HepG2 (cell line): Measurements from ENCODE around the gene PYGB. TPM values are rescaled to one million over a fixed set of nuclear protein-coding genes. Genes with fewer than 3 reads are reported as not detected.

Experiments used
- ATF2 ChIP-seq: sonication (generic); formaldehyde crosslinking; IDR thresholded peaks from 2 replicates; pipeline ENCODE4 v1.4.0; 2020; ENCODE audit warnings: missing genetic modification reagents
- KDM2A ChIP-seq: sonication (generic); formaldehyde crosslinking; IDR thresholded peaks from 2 replicates; pipeline ENCODE4 v1.4.0; 2020; ENCODE audit warnings: low read depth, missing genetic modification reagents, borderline replicate concordance
- KLF16 ChIP-seq, 2 experiments: sonication (generic) in 1 of 2; formaldehyde crosslinking in 1 of 2; IDR thresholded peaks; 2 replicates each; pipeline versions ENCODE4 v1.6.1 to v1.8.0; 2016 to 2023; ENCODE audit warnings: missing genetic modification reagents in 2 of 2, missing compliant biosample characterization in 1 of 2
- NFE2 ChIP-seq: sonication (generic); formaldehyde crosslinking; IDR thresholded peaks from 2 replicates; pipeline ENCODE4 v1.4.0; 2020; ENCODE audit warnings: missing genetic modification reagents
- ZBTB33 ChIP-seq: sonication (generic); formaldehyde crosslinking; IDR thresholded peaks from 2 replicates; pipeline ENCODE4 v1.4.0; 2020; ENCODE audit warnings: missing genetic modification reagents
- ZHX2 ChIP-seq, 2 experiments: sonication (generic) in 1 of 2; formaldehyde crosslinking in 1 of 2; IDR thresholded peaks; 2 replicates each; pipeline versions ENCODE4 v1.6.1 to v1.9.0; 2014 to 2022; ENCODE audit warnings: antibody characterized with exemption in 1 of 2, borderline replicate concordance in 1 of 2, inconsistent platforms in 1 of 2, low read depth in 1 of 2, missing genetic modification reagents in 1 of 2
- ZNF318 ChIP-seq: sonication (generic); formaldehyde crosslinking; IDR thresholded peaks from 2 replicates; pipeline ENCODE4 v1.4.0; 2020; ENCODE audit warnings: mild to moderate bottlenecking, missing genetic modification reagents
- ZNF597 ChIP-seq: sonication (generic); formaldehyde crosslinking; IDR thresholded peaks from 2 replicates; pipeline ENCODE4 v1.5.0; 2020; ENCODE audit warnings: missing genetic modification reagents
- polyA plus RNA-seq, 8 experiments: library from polyadenylated mRNA; depleted of rRNA in 3 of 8; stranded (reverse) in 7 of 8; unstranded in 1 of 8; fragments of >200 nt; fragmentation: Illumina TruSeq in 4 of 8; extraction: Trizol in 4 of 8; gene quantifications; 2 replicates each; pipeline versions ENCODE4 v1.2.1 to v1.2.3, GENCODE V29; 2011 to 2016; ENCODE audit warnings: low read depth in 4 of 8, missing spikeins in 1 of 8, mixed read lengths in 1 of 8; ENCODE audit not compliant: insufficient read depth in 1 of 8
- total RNA-seq, 5 experiments: library from RNA; depleted of rRNA; stranded (reverse); fragments of >200 nt; fragmentation: Illumina TruSeq; extraction: Trizol; gene quantifications; 2 replicates each; pipeline ENCODE4 v1.2.3, GENCODE V29; 2016; ENCODE audit warnings: low read depth in 1 of 5

PYGB gene
- total and polyA plus RNA-seq, 2 of the 13 experiments (the other 11 are each of a cell fraction or from before 2014, with no cell fraction given) = 24.2 to 86.3 TPM

- TF ChIP-seq ZHX2 (IDR thresholded peaks at IDR 0.05; ENCODE audit: low read depth) (no peak), ZHX2 (CRISPR knock-in tag; IDR thresholded peaks at IDR 0.05; ENCODE audit: borderline replicate concordance) (no peak), KLF16 (CRISPR knock-in tag; IDR thresholded peaks at IDR 0.05) (no peak), ZNF318 (no peak), NFE2 (CRISPR knock-in tag) (no peak), KDM2A (CRISPR knock-in tag) (no peak), ATF2 (no peak), ZNF597 (no peak), ZBTB33 (CRISPR knock-in tag) (no peak)
Observed at GRCh38 chr20:25293910-25294458, 46.1 kb downstream of the PYGB start (continued).
